ENCODE data around the gene DHRS12.

DNA sequence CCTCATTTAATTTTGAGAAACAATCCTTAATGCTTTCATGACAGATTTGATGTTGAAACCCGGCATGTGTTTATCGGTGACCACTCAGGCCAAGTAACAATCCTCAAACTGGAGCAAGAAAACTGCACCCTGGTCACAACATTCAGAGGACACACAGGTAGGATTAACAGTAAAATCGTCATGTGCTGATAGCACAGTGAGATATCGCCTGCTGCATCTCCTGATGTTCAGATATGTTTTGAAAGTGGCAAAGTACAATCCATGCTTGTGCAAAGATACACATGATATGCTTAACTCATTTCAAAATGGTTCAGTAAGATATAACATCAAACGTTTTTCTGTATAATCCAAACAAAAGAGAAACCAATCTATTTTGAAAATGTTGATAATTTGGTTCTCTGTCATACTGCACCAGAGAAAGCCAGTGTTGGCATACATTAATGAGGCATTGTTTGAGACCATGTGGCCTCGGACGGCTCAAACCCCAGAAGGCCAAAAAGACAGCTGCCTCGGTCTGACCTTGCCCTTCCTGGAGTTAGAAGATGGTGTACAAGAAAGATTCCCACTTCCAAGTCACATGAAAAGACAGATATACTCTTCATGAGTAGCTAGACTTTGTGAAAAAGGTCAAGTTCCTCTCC lies 76.2 kb downstream of the DHRS12 start:
- TF ChIP-seq, protein P1, sequence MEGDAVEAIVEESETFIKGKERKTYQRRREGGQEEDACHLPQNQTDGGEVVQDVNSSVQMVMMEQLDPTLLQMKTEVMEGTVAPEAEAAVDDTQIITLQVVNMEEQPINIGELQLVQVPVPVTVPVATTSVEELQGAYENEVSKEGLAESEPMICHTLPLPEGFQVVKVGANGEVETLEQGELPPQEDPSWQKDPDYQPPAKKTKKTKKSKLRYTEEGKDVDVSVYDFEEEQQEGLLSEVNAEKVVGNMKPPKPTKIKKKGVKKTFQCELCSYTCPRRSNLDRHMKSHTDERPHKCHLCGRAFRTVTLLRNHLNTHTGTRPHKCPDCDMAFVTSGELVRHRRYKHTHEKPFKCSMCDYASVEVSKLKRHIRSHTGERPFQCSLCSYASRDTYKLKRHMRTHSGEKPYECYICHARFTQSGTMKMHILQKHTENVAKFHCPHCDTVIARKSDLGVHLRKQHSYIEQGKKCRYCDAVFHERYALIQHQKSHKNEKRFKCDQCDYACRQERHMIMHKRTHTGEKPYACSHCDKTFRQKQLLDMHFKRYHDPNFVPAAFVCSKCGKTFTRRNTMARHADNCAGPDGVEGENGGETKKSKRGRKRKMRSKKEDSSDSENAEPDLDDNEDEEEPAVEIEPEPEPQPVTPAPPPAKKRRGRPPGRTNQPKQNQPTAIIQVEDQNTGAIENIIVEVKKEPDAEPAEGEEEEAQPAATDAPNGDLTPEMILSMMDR (IDR thresholded peaks at IDR 0.05), result no peak
- TF ChIP-seq POLR2A (IDR thresholded peaks at IDR 0.05), result no peak

All from lower leg skin (tissue), 3 donors.